MM.1S (cell line): ENCODE results near the gene CCT5.

Experiments
- DNase-seq: peaks from one replicate; pipeline ENCODE4 v3.0.0-alpha.2; 2015
- H2AFZ ChIP-seq: fragments of 300-600 bp; sonication (generic); 2 replicates; pipeline ENCODE4 v1.6.0; 2016; ENCODE audit warnings: antibody characterized with exemption, low read length
- H3F3A ChIP-seq: fragments of 300-600 bp; sonication (generic); 2 replicates; pipeline ENCODE4 v1.6.1; 2016; ENCODE audit warnings: mild to moderate bottlenecking, antibody characterized with exemption, low read length, moderate library complexity, mixed read lengths; ENCODE audit not compliant: insufficient read depth
- H3K27ac ChIP-seq: fragments of 300-600 bp; sonication (generic); 2 replicates; pipeline ENCODE4 v1.5.1; 2016; ENCODE audit warnings: mild to moderate bottlenecking, low read length
- H3K27me3 ChIP-seq: fragments of 300-600 bp; sonication (generic); replicated peaks from 2 replicates; pipeline ENCODE4 v1.6.0; 2016; ENCODE audit warnings: low read length; ENCODE audit not compliant: insufficient read depth
- H3K36me3 ChIP-seq: fragments of 300-600 bp; sonication (generic); replicated peaks from 2 replicates; pipeline ENCODE4 v1.6.1; 2016; ENCODE audit warnings: mild to moderate bottlenecking, low read length, mixed read lengths; ENCODE audit not compliant: insufficient read depth
- H3K4me1 ChIP-seq: fragments of 300-600 bp; sonication (generic); 2 replicates; pipeline ENCODE4 v1.6.1; 2016; ENCODE audit warnings: low read length, mixed read lengths
- H3K4me2 ChIP-seq: fragments of 300-600 bp; sonication (generic); 2 replicates; pipeline ENCODE4 v1.6.0; 2016; ENCODE audit warnings: low read depth, low read length
- H3K4me3 ChIP-seq: fragments of 300-600 bp; sonication (generic); 2 replicates; pipeline ENCODE4 v1.5.1; 2016; ENCODE audit warnings: low read length, mixed read lengths
- H3K79me2 ChIP-seq: fragments of 300-600 bp; sonication (generic); 2 replicates; pipeline ENCODE4 v1.6.1; 2016; ENCODE audit warnings: mixed run types, low read length, mixed read lengths
- H3K9ac ChIP-seq: fragments of 300-600 bp; sonication (generic); 2 replicates; pipeline ENCODE4 v1.6.1; 2016; ENCODE audit warnings: low read length, mixed read lengths
- H3K9me2 ChIP-seq: fragments of 300-600 bp; sonication (generic); replicated peaks from 2 replicates; pipeline ENCODE4 v1.6.1; 2016; ENCODE audit warnings: mild to moderate bottlenecking, low read length, mixed read lengths; ENCODE audit not compliant: insufficient read depth
- H3K9me3 ChIP-seq: fragments of 300-600 bp; sonication (generic); replicated peaks from 2 replicates; pipeline ENCODE4 v1.6.1; 2016; ENCODE audit warnings: mild to moderate bottlenecking, low read length, mixed read lengths; ENCODE audit not compliant: insufficient read depth
- H4K20me1 ChIP-seq: fragments of 300-600 bp; sonication (generic); 2 replicates; pipeline ENCODE4 v1.6.1; 2016; ENCODE audit warnings: mild to moderate bottlenecking, low read length, moderate library complexity, mixed read lengths; ENCODE audit not compliant: insufficient read depth
- EZH2 ChIP-seq: fragments of 300-600 bp; sonication (generic); optimal IDR thresholded peaks from 2 replicates; pipeline ENCODE3; 2017; ENCODE audit warnings: low read depth, mild to moderate bottlenecking, antibody characterized with exemption, low read length, mixed read lengths
- EZH2phosphoT487 ChIP-seq: fragments of 300-600 bp; sonication (generic); IDR thresholded peaks from 2 replicates; pipeline ENCODE4 v1.6.1; 2018; ENCODE audit warnings: antibody characterized with exemption, low read length
- TF ChIP-seq, protein P1 (sequence below): fragments of 300-600 bp; sonication (generic); IDR thresholded peaks from 2 replicates; pipeline ENCODE4 v1.5.1; 2016; ENCODE audit warnings: antibody characterized with exemption, low read length, mixed read lengths

The CCT5 gene

DNA sequence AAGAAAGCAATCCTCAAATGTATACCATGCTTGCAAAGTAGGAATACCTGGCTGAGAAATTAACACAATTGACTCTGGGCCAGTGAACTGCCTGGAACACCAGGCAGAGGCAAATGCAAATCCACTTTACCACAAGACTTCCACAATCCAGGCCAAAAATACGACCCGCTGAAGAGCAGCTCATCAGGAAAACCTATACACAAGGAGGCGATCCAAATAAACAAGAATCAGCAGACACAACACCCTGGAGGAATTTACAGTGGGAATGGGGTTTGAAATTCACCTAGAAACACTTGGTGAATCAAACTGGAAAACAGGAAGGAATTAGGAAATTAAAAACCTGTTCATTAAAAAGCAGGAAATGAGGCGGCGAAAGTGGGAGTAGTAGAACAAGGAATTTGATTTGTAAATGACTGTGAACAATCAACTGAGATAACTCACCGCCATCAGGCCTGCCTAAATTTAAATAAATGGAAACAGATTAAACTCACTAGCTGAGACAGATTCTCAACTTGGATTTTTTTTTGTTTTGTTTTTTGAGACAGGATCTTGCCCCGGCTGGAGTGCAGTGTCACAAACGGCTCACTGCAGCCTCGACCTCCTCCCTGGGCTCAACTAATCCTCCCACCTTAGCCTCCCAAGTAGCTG is 41.7 kb downstream of the CCT5 start:
- TF ChIP-seq, protein P1, sequence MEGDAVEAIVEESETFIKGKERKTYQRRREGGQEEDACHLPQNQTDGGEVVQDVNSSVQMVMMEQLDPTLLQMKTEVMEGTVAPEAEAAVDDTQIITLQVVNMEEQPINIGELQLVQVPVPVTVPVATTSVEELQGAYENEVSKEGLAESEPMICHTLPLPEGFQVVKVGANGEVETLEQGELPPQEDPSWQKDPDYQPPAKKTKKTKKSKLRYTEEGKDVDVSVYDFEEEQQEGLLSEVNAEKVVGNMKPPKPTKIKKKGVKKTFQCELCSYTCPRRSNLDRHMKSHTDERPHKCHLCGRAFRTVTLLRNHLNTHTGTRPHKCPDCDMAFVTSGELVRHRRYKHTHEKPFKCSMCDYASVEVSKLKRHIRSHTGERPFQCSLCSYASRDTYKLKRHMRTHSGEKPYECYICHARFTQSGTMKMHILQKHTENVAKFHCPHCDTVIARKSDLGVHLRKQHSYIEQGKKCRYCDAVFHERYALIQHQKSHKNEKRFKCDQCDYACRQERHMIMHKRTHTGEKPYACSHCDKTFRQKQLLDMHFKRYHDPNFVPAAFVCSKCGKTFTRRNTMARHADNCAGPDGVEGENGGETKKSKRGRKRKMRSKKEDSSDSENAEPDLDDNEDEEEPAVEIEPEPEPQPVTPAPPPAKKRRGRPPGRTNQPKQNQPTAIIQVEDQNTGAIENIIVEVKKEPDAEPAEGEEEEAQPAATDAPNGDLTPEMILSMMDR = no peak
- no peak for TF ChIP-seq EZH2phosphoT487
- no peak for TF ChIP-seq EZH2
- Histone ChIP-seq H3K4me2 (no peak overlapping the region), H3K9me3 (no peaks in the 10 kb centered on the region), H3K9ac (no peak overlapping the region), H3K27me3 (no peaks in the 10 kb centered on the region), H3K4me1 (peaks cover 21% of the 10 kb centered on the region), H4K20me1 (no peaks in the 10 kb centered on the region), H3K36me3 (no peaks in the 10 kb centered on the region), H3K4me3 (no peak overlapping the region), H3F3A (peaks cover 12% of the 10 kb centered on the region), H3K9me2 (no peaks in the 10 kb centered on the region), H3K27ac (no peak overlapping the region), H2AFZ (no peak overlapping the region), H3K79me2 (0 out of 2 replicates have a peak, but pooled peaks cover 3% of the 10 kb centered on the region)
- DNase-seq = no peak

GRCh38 chr5:10293907-10294662 is 44.0 kb downstream of the CCT5 start:
- H3F3A ChIP-seq = peaks cover 2% of the 10 kb centered on the region; the same call in 1 of the 2 replicates
- no peak for DNase-seq
- H3K9me2 ChIP-seq = no peaks in the 10 kb centered on the region
- H3K4me2 ChIP-seq = no peak overlapping the region
- TF ChIP-seq, protein P1 = no peak
- TF ChIP-seq EZH2phosphoT487 = no peak
- TF ChIP-seq EZH2 = no peak
- no peaks in the 10 kb centered on the region for H3K9me3 ChIP-seq
- no peaks in the 10 kb centered on the region for H3K27me3 ChIP-seq
- no peak overlapping the region for H2AFZ ChIP-seq
- H3K27ac ChIP-seq = no peak overlapping the region
- no peak overlapping the region for H3K9ac ChIP-seq
- H3K4me3 ChIP-seq = no peak overlapping the region
- no peaks in the 10 kb centered on the region for H4K20me1 ChIP-seq
- no peaks in the 10 kb centered on the region for H3K36me3 ChIP-seq
- no peaks in the 10 kb centered on the region for H3K79me2 ChIP-seq
- peaks cover 8% of the 10 kb centered on the region for H3K4me1 ChIP-seq

- H3K4me1 ChIP-seq = no peaks in the 10 kb centered on the region
- H3K9me2 ChIP-seq = no peaks in the 10 kb centered on the region
- no peak overlapping the region for H3K27ac ChIP-seq
- H3K9ac ChIP-seq = no peak overlapping the region
- no peaks in the 10 kb centered on the region for H3F3A ChIP-seq
- H3K9me3 ChIP-seq = no peaks in the 10 kb centered on the region
- DNase-seq = no peak
- no peaks in the 10 kb centered on the region for H3K79me2 ChIP-seq
- no peaks in the 10 kb centered on the region for H3K36me3 ChIP-seq
- H2AFZ ChIP-seq = no peak overlapping the region
- TF ChIP-seq EZH2phosphoT487 = no peak
- no peak overlapping the region for H3K4me3 ChIP-seq
- no peak overlapping the region for H3K4me2 ChIP-seq
- H4K20me1 ChIP-seq = no peaks in the 10 kb centered on the region
- H3K27me3 ChIP-seq = no peaks in the 10 kb centered on the region
Observed at GRCh38 chr5:10295619-10296326, 45.7 kb downstream of the CCT5 start.
